ENCODE results near the gene TNNI3K.

The TNNI3K gene

GRCh38 chr1:74286414-74286813 is 51.2 kb downstream of the TNNI3K start:
- no peak for DNase-seq (ENCODE audit: low spot score)

- no peak for DNase-seq (ENCODE audit: low spot score)
Observed at GRCh38 chr1:74314438-74314837, 79.3 kb downstream of the TNNI3K start.

GRCh38 chr1:74316302-74316701 is 81.1 kb downstream of the TNNI3K start:
- no peak for DNase-seq (ENCODE audit: low spot score)

- DNase-seq (ENCODE audit: low spot score): no peak
Observed at GRCh38 chr1:74317663-74318062, 82.5 kb downstream of the TNNI3K start.

GRCh38 chr1:74323937-74324473 is 88.8 kb downstream of the TNNI3K start:
- DNase-seq (ENCODE audit: low spot score): no peak

GRCh38 chr1:74324684-74325448 is 89.7 kb downstream of the TNNI3K start:
- DNase-seq (ENCODE audit: low spot score): no peak

GRCh38 chr1:74328851-74329250 is 93.7 kb downstream of the TNNI3K start:
- no peak for DNase-seq (ENCODE audit: low spot score)

GRCh38 chr1:74333244-74333643 is 98.1 kb downstream of the TNNI3K start:
- no peak for DNase-seq (ENCODE audit: low spot score)

- no peak for DNase-seq (ENCODE audit: low spot score)
Observed at GRCh38 chr1:74334147-74334546, 99.0 kb downstream of the TNNI3K start.

- no peak for DNase-seq (ENCODE audit: low spot score)
Observed at GRCh38 chr1:74340656-74341055, 105.5 kb downstream of the TNNI3K start.

GRCh38 chr1:74341702-74342339 is 106.6 kb downstream of the TNNI3K start:
- DNase-seq (ENCODE audit: low spot score): no peak

GRCh38 chr1:74343216-74343615 is 108.0 kb downstream of the TNNI3K start:
- DNase-seq (ENCODE audit: low spot score): no peak

GRCh38 chr1:74344387-74344786 is 109.2 kb downstream of the TNNI3K start:
- no peak for DNase-seq (ENCODE audit: low spot score)

- no peak for DNase-seq (ENCODE audit: low spot score)
Observed at GRCh38 chr1:74356493-74356892, 121.3 kb downstream of the TNNI3K start.

- no peak for DNase-seq (ENCODE audit: low spot score)
Observed at GRCh38 chr1:74357150-74357549, 122.0 kb downstream of the TNNI3K start.

GRCh38 chr1:74357756-74358155 is 122.6 kb downstream of the TNNI3K start:
- DNase-seq (ENCODE audit: low spot score): no peak

- DNase-seq (ENCODE audit: low spot score): no peak
Observed at GRCh38 chr1:74362691-74363090, 127.5 kb downstream of the TNNI3K start.

GRCh38 chr1:74363220-74363619 is 128.0 kb downstream of the TNNI3K start:
- no peak for DNase-seq (ENCODE audit: low spot score)

- no peak for DNase-seq (ENCODE audit: low spot score)
Observed at GRCh38 chr1:74367175-74367813, 132.1 kb downstream of the TNNI3K start.

- DNase-seq (ENCODE audit: low spot score): no peak
Observed at GRCh38 chr1:74368335-74368734, 133.1 kb downstream of the TNNI3K start.

GRCh38 chr1:74375376-74375775 is 140.2 kb downstream of the TNNI3K start:
- no peak for DNase-seq (ENCODE audit: low spot score)

GRCh38 chr1:74380252-74380651 is 145.1 kb downstream of the TNNI3K start:
- DNase-seq (ENCODE audit: low spot score): no peak

GRCh38 chr1:74388855-74389254 is 153.7 kb downstream of the TNNI3K start:
- no peak for DNase-seq (ENCODE audit: low spot score)

Data from left forelimb (tissue), 1 donor.